PC-9 (cell line): ENCODE measurements around the gene CDKN1C.

ENCODE experiments used
- EZH2 ChIP-seq: fragments of 200-600 bp; sonication (generic); IDR thresholded peaks from 2 replicates; pipeline ENCODE4 v1.8.0; 2017; ENCODE audit warnings: antibody characterized with exemption, low read depth
- TF ChIP-seq, protein P1 (sequence below): fragments of 200-600 bp; sonication (generic); conservative IDR thresholded peaks from 2 replicates; pipeline ENCODE4 v1.6.1; 2017; ENCODE audit warnings: mixed run types, antibody characterized with exemption, mild to moderate bottlenecking, moderate library complexity

DNA sequence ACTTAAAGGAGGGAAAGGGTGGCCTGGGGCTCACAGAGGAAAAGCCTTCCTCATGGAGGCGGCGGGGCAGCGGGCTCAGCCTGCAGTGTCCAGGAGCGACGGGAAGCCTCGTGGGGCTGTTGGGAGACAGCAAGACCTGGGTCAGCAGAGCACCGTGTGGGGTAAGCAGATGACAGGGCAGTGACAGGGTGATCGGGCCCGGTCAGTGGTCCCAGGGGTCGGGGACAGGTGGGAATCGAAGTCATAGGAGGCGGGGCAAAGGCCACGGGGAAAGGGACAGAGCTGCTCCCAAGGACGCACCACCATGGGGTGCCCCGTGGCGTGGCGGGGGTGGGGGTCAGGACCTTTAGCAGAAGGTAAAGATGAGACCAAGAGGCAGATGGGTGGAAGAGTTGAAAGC lies 49.8 kb downstream of the CDKN1C start:
- TF ChIP-seq, protein P1, sequence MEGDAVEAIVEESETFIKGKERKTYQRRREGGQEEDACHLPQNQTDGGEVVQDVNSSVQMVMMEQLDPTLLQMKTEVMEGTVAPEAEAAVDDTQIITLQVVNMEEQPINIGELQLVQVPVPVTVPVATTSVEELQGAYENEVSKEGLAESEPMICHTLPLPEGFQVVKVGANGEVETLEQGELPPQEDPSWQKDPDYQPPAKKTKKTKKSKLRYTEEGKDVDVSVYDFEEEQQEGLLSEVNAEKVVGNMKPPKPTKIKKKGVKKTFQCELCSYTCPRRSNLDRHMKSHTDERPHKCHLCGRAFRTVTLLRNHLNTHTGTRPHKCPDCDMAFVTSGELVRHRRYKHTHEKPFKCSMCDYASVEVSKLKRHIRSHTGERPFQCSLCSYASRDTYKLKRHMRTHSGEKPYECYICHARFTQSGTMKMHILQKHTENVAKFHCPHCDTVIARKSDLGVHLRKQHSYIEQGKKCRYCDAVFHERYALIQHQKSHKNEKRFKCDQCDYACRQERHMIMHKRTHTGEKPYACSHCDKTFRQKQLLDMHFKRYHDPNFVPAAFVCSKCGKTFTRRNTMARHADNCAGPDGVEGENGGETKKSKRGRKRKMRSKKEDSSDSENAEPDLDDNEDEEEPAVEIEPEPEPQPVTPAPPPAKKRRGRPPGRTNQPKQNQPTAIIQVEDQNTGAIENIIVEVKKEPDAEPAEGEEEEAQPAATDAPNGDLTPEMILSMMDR = no peak
- no peak for TF ChIP-seq EZH2
